GM18526 (cell line): ENCODE results near the gene WAC.

ENCODE experiments used
- POLR2A ChIP-seq: IDR thresholded peaks from 3 replicates; pipeline ENCODE4 v1.6.1; 2011; ENCODE audit not compliant: insufficient read length; ENCODE audit errors: extremely low read depth

WAC gene

GRCh38 chr10:28585076-28585475 is 52.2 kb downstream of the WAC start:
- TF ChIP-seq POLR2A, result no peak

GRCh38 chr10:28586176-28586575 is 53.3 kb downstream of the WAC start:
- no peak for TF ChIP-seq POLR2A

GRCh38 chr10:28587270-28587969 is 54.5 kb downstream of the WAC start:
- no peak for TF ChIP-seq POLR2A

- TF ChIP-seq POLR2A, result no peak
Measured at GRCh38 chr10:28587970-28588290, 55.0 kb downstream of the WAC start.

DNA sequence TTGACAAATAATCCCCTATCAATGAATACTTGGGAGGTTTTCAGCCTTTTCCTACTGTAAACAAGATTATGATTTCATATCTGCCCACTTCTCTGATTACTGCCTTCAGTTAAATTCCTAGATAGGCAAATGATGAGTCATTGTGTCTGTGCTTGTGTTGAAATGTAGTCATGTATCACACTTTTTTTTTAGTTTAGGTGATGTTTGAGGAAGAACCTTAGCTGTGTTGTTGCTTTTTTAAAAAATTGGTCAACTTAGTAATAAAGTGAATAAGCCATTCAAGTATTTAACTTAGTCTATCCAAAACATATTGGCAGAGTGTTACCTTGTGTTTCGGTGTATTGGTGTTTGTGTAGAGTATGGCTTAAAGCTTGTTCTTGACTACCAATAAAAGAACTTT is 60.0 kb downstream of the WAC start:
- TF ChIP-seq POLR2A, result no peak

- no peak for TF ChIP-seq POLR2A
Measured at GRCh38 chr10:28593811-28594210, 60.9 kb downstream of the WAC start.

DNA sequence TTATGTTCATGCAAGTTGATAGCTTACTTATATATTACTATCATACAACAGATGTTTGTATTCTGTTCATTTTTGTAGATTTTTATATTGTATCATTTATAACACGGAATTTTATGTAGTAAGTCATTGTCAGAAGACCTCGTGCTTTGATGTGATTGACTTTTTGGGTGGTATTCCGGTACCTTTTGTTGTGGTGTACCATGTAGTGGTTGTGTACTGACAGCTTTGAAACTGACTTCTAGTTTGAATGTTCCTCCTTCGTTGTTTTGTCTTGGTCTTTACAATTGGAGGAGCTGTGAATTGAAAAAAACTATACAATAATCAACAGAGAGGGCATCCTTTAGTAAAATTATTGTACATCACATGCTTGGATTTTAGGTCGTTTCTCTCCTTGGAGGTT is 61.5 kb downstream of the WAC start:
- TF ChIP-seq POLR2A, result no peak

- TF ChIP-seq POLR2A, result no peak
Measured at GRCh38 chr10:28595613-28596012, 62.7 kb downstream of the WAC start.

GRCh38 chr10:28600056-28600455 is 67.1 kb downstream of the WAC start:
- TF ChIP-seq POLR2A, result no peak

GRCh38 chr10:28601012-28601411 is 68.1 kb downstream of the WAC start:
- TF ChIP-seq POLR2A, result no peak

GRCh38 chr10:28604567-28605536 is 71.9 kb downstream of the WAC start:
- no peak for TF ChIP-seq POLR2A

- TF ChIP-seq POLR2A, result no peak
Measured at GRCh38 chr10:28606568-28606967, 73.7 kb downstream of the WAC start.

- no peak for TF ChIP-seq POLR2A
Measured at GRCh38 chr10:28612877-28613276, 80.0 kb downstream of the WAC start.

GRCh38 chr10:28616514-28616913 is 83.6 kb downstream of the WAC start:
- no peak for TF ChIP-seq POLR2A

DNA sequence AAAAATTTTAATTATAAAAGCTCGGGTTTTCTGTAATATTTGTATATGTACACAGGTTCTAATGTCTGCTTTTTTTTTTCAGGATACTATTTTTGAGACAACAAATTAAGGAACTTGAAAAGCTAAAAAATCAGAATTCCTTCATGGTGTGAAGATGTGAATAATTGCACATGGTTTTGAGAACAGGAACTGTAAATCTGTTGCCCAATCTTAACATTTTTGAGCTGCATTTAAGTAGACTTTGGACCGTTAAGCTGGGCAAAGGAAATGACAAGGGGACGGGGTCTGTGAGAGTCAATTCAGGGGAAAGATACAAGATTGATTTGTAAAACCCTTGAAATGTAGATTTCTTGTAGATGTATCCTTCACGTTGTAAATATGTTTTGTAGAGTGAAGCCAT is 86.5 kb downstream of the WAC start:
- no peak for TF ChIP-seq POLR2A

DNA sequence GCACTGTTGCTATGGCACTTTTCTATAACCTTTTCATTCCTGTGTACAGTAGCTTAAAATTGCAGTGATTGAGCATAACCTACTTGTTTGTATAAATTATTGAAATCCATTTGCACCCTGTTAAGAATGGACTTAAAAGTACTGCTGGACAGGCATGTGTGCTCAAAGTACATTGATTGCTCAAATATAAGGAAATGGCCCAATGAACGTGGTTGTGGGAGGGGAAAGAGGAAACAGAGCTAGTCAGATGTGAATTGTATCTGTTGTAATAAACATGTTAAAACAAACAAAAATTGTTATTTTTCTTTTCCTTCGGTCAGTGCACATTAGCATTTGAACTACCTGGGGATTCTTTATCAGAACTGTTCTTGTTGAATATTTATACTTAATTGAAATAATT is 87.3 kb downstream of the WAC start:
- TF ChIP-seq POLR2A, result no peak
